ENCODE measurements around the gene RAET1E.
"Not testable (repeated sequence)": the region's sequence is repeated elsewhere in the genome, so short reads cannot be mapped to it uniquely, and the experiment has no call there.

Gene RAET1E

GRCh38 chr6:149939909-149940671 lies 42.2 kb upstream of the RAET1E start:
- H3K4me3 ChIP-seq (ENCODE audit: low read depth, low read length): no peak overlapping the region
- TF ChIP-seq CTCF (IDR thresholded peaks at IDR 0.05; ENCODE audit: borderline replicate concordance, insufficient read depth, low read depth, low read length): no peak

GRCh38 chr6:149939356-149939648 lies 41.4 kb upstream of the RAET1E start:
- no peak overlapping the region for H3K4me3 ChIP-seq (ENCODE audit: low read depth, low read length)
- no peak for TF ChIP-seq CTCF (IDR thresholded peaks at IDR 0.05; ENCODE audit: borderline replicate concordance, insufficient read depth, low read depth, low read length)

GRCh38 chr6:149938571-149939355 lies 40.9 kb upstream of the RAET1E start:
- no peak overlapping the region for H3K4me3 ChIP-seq (ENCODE audit: low read depth, low read length)
- no peak for TF ChIP-seq CTCF (IDR thresholded peaks at IDR 0.05; ENCODE audit: borderline replicate concordance, insufficient read depth, low read depth, low read length)

GRCh38 chr6:149938013-149938570 lies 40.2 kb upstream of the RAET1E start:
- not testable (repeated sequence) for H3K4me3 ChIP-seq (ENCODE audit: low read depth, low read length)

- TF ChIP-seq CTCF (IDR thresholded peaks at IDR 0.05; ENCODE audit: borderline replicate concordance, insufficient read depth, low read depth, low read length): no peak
- H3K4me3 ChIP-seq (ENCODE audit: low read depth, low read length): no peak overlapping the region
Measured at GRCh38 chr6:149936743-149937142, 38.8 kb upstream of the RAET1E start.

GRCh38 chr6:149935668-149936067 lies 37.8 kb upstream of the RAET1E start:
- no peak for TF ChIP-seq CTCF (IDR thresholded peaks at IDR 0.05; ENCODE audit: borderline replicate concordance, insufficient read depth, low read depth, low read length)
- H3K4me3 ChIP-seq (ENCODE audit: low read depth, low read length): no peak overlapping the region

GRCh38 chr6:149935246-149935645 lies 37.3 kb upstream of the RAET1E start:
- TF ChIP-seq CTCF (IDR thresholded peaks at IDR 0.05; ENCODE audit: borderline replicate concordance, insufficient read depth, low read depth, low read length): no peak
- H3K4me3 ChIP-seq (ENCODE audit: low read depth, low read length): no peak overlapping the region

Data from GM12875 (cell line).